Hindlimb muscle (tissue), 1 donor: ENCODE data around the gene FAM237B. TPM values are rescaled to one million over a fixed set of nuclear protein-coding genes. Genes with fewer than 3 reads are reported as not detected.

Experiments used
- DNase-seq: peaks from one replicate; pipeline ENCODE4 v3.0.0-alpha.2; 2013
- polyA plus RNA-seq: library from polyadenylated mRNA; unstranded; fragments of 120-200 nt; gene quantifications from one replicate; pipeline ENCODE4 v1.2.1, GENCODE V29; 2013; ENCODE audit not compliant: insufficient read length

The FAM237B gene
- polyA plus RNA-seq, 1 donor: not detected

GRCh38 chr7:90290244-90291113 is 30.6 kb downstream of the FAM237B start:
- DNase-seq: no peak

GRCh38 chr7:90288154-90288553 is 33.0 kb downstream of the FAM237B start:
- DNase-seq: no peak

GRCh38 chr7:90276033-90276728 is 44.9 kb downstream of the FAM237B start:
- DNase-seq: no peak

- DNase-seq: no peak
These were observed 46.9 kb downstream of the FAM237B start for GRCh38 chr7:90274161-90274560.

GRCh38 chr7:90272242-90272641 is 48.9 kb downstream of the FAM237B start:
- no peak for DNase-seq

GRCh38 chr7:90271753-90272152 is 49.4 kb downstream of the FAM237B start:
- DNase-seq: no peak

GRCh38 chr7:90270431-90271178 is 50.5 kb downstream of the FAM237B start:
- no peak for DNase-seq

- no peak for DNase-seq
These were observed 51.9 kb downstream of the FAM237B start for GRCh38 chr7:90269163-90269562.

- no peak for DNase-seq
These were observed 53.7 kb downstream of the FAM237B start for GRCh38 chr7:90267263-90267858.

GRCh38 chr7:90266808-90267207 is 54.3 kb downstream of the FAM237B start:
- DNase-seq: no peak

Other genes starting within 250 kb of the FAM237B start
- gene STEAP1, start 166.8 kb downstream of the FAM237B start, polyA plus RNA-seq: 0.62 TPM
- 2.6 TPM for gene STEAP2, start 109.6 kb downstream of the FAM237B start, polyA plus RNA-seq
- gene CFAP69, start 76.1 kb downstream of the FAM237B start, polyA plus RNA-seq: 1.9 TPM
- gene GTPBP10, start 25.4 kb upstream of the FAM237B start, polyA plus RNA-seq: 17.7 TPM
- 19.6 TPM for gene CLDN12, start 82.2 kb upstream of the FAM237B start, polyA plus RNA-seq
- not detected for gene PTTG1IP2, start 148.3 kb upstream of the FAM237B start, polyA plus RNA-seq